ENCODE data around the gene ZNF341. TPM values are rescaled to one million over a fixed set of nuclear protein-coding genes. Genes with fewer than 3 reads are reported as not detected.

ZNF341 gene
- total RNA-seq, 1 experiment from 2014 or later: 7.7 TPM

DNA sequence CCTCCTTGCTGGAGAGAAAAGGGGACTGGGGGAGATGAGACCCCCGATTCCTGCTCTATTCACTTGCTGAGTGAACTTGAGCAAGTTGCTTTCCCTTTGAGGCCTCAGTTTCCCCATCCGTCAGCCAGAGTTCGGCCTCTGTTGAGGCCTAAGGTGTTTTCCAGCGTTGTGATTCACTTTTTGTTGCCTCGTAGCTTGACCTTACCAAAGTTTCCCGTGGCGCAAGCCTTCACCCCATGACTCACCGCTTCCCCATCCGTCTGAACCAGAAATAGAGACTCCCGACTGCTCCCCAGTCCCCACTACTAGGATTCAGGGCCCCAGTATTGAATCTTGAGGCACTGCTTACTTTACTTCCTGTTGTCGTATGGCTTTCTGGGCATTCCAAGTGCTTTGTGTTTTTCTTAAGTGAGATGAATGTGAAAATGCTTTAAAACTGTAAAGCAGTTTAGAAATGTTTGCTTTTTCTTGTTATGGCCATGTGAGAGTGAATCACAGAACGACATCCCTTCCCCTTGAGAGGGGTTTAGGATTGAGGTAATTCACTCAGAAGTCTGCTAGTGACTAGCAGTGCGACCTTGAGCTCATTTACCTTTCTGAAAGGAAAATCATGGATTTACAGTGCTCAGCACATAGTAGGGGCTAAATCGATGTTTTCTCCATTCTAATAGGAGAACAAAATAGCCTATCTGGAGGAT is 80.5 kb downstream of the ZNF341 start:
- H3K27me3 ChIP-seq (ENCODE audit: control insufficient read depth, insufficient read depth, low read length): no peaks in the 10 kb centered on the region
- H3K4me1 ChIP-seq (ENCODE audit: control insufficient read depth, insufficient read depth, low read length): peaks cover 4% of the 10 kb centered on the region
- peak; percentile 33 for DNase-seq (ENCODE audit: low read depth, low spot score)
- in situ Hi-C loops (cut with HindIII; ENCODE audit: low pct_unique_long_range_greater_than_20kb, low sequenced_read_pairs): no loop called here
- H3K4me3 ChIP-seq (ENCODE audit: low read depth in 2 of 2, low read length in 2 of 2): peak overlapping the region; percentile 61 to 96
- intact Hi-C loops (cut with micrococcal nuclease; ENCODE audit: unreplicated experiment): no loop called here
- no peak for ATAC-seq
- H3K27ac ChIP-seq (ENCODE audit: low read length): peak overlapping the region; percentile 90
- ChIA-PET CTCF (interaction anchor here (0.6 kb wide), 2 partner anchors 19 to 20 kb away, joined by 6 to 7 read pairs; no protein-coding TSS in a partner anchor), POLR2A (no interaction called here)
- TSS peak; percentile 75 for BruUV-seq (replicated peaks)
- H3K36me3 ChIP-seq (ENCODE audit: control insufficient read depth, insufficient read depth, low read length): no peaks in the 10 kb centered on the region
- no peaks in the 10 kb centered on the region for H3K9me3 ChIP-seq (ENCODE audit: control insufficient read depth, insufficient read depth, low read depth, low read length)
- TF ChIP-seq POLR2AphosphoS5 (IDR thresholded peaks at IDR 0.05; ENCODE audit: low read depth, low read length): no peak
- TF ChIP-seq, protein P1, sequence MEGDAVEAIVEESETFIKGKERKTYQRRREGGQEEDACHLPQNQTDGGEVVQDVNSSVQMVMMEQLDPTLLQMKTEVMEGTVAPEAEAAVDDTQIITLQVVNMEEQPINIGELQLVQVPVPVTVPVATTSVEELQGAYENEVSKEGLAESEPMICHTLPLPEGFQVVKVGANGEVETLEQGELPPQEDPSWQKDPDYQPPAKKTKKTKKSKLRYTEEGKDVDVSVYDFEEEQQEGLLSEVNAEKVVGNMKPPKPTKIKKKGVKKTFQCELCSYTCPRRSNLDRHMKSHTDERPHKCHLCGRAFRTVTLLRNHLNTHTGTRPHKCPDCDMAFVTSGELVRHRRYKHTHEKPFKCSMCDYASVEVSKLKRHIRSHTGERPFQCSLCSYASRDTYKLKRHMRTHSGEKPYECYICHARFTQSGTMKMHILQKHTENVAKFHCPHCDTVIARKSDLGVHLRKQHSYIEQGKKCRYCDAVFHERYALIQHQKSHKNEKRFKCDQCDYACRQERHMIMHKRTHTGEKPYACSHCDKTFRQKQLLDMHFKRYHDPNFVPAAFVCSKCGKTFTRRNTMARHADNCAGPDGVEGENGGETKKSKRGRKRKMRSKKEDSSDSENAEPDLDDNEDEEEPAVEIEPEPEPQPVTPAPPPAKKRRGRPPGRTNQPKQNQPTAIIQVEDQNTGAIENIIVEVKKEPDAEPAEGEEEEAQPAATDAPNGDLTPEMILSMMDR (IDR thresholded peaks at IDR 0.05): no peak
- no peak for TF ChIP-seq TCF7L2 (IDR thresholded peaks at IDR 0.05; ENCODE audit: low read depth, low read length)
- TF ChIP-seq, protein P2, sequence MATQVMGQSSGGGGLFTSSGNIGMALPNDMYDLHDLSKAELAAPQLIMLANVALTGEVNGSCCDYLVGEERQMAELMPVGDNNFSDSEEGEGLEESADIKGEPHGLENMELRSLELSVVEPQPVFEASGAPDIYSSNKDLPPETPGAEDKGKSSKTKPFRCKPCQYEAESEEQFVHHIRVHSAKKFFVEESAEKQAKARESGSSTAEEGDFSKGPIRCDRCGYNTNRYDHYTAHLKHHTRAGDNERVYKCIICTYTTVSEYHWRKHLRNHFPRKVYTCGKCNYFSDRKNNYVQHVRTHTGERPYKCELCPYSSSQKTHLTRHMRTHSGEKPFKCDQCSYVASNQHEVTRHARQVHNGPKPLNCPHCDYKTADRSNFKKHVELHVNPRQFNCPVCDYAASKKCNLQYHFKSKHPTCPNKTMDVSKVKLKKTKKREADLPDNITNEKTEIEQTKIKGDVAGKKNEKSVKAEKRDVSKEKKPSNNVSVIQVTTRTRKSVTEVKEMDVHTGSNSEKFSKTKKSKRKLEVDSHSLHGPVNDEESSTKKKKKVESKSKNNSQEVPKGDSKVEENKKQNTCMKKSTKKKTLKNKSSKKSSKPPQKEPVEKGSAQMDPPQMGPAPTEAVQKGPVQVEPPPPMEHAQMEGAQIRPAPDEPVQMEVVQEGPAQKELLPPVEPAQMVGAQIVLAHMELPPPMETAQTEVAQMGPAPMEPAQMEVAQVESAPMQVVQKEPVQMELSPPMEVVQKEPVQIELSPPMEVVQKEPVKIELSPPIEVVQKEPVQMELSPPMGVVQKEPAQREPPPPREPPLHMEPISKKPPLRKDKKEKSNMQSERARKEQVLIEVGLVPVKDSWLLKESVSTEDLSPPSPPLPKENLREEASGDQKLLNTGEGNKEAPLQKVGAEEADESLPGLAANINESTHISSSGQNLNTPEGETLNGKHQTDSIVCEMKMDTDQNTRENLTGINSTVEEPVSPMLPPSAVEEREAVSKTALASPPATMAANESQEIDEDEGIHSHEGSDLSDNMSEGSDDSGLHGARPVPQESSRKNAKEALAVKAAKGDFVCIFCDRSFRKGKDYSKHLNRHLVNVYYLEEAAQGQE (IDR thresholded peaks at IDR 0.05; ENCODE audit: insufficient read depth in 1 of 2, low read depth in 2 of 2, low read length in 1 of 2): no peak
- TF ChIP-seq SIN3A (IDR thresholded peaks at IDR 0.05; ENCODE audit: borderline replicate concordance, insufficient read depth, low read depth, low read length): no peak

DNA sequence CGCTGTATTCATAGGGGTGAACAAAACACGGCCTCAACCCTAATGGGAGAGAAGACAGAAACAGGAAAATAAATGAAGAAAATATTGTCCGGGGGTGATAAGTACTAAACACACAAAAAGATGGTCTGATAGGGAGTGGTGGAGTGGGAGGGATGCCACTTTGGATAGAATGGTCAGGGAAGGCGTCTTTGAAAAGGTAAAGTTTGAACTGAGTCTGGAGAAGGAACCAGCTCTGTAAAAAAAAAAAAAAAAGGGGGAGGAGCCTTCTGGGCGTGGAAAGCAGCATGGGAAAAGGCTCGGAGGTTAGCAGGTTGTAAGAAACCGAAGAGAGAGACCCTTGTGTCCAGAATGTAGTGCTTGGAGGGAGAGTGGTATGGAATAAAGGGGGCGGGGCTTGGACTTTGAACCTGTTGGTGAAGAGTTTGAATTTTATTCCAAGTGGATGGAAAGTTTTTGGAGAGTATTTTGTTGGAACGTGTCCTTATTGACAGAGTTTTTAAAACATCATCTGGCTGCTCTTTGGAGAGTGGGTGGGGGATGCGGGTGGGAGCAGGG is 81.2 kb downstream of the ZNF341 start:
- TF ChIP-seq, protein P1 (IDR thresholded peaks at IDR 0.05): no peak
- TF ChIP-seq, protein P2 (IDR thresholded peaks at IDR 0.05; ENCODE audit: insufficient read depth in 1 of 2, low read depth in 2 of 2, low read length in 1 of 2): no peak
- TF ChIP-seq TCF7L2 (IDR thresholded peaks at IDR 0.05; ENCODE audit: low read depth, low read length) (no peak), POLR2AphosphoS5 (IDR thresholded peaks at IDR 0.05; ENCODE audit: low read depth, low read length) (no peak), SIN3A (IDR thresholded peaks at IDR 0.05; ENCODE audit: borderline replicate concordance, insufficient read depth, low read depth, low read length) (no peak)
- intact Hi-C loops (cut with micrococcal nuclease; ENCODE audit: unreplicated experiment): no loop called here
- Histone ChIP-seq H3K36me3 (ENCODE audit: control insufficient read depth, insufficient read depth, low read length) (no peaks in the 10 kb centered on the region), H3K4me1 (ENCODE audit: control insufficient read depth, insufficient read depth, low read length) (peaks cover 4% of the 10 kb centered on the region), H3K4me3 (ENCODE audit: low read depth in 2 of 2, low read length in 2 of 2) (peak overlapping the region; percentile 61 to 96), H3K27me3 (ENCODE audit: control insufficient read depth, insufficient read depth, low read length) (no peaks in the 10 kb centered on the region), H3K9me3 (ENCODE audit: control insufficient read depth, insufficient read depth, low read depth, low read length) (no peaks in the 10 kb centered on the region), H3K27ac (ENCODE audit: low read length) (peak overlapping the region; percentile 90)
- ChIA-PET CTCF (interaction anchor here (0.6 kb wide), 2 partner anchors 19 to 20 kb away, joined by 6 to 7 read pairs; no protein-coding TSS in a partner anchor), POLR2A (no interaction called here)
- in situ Hi-C loops (cut with HindIII; ENCODE audit: low pct_unique_long_range_greater_than_20kb, low sequenced_read_pairs): no loop called here
- DNase-seq (ENCODE audit: low read depth, low spot score): no peak
- ATAC-seq: no peak
- BruUV-seq (replicated peaks): no TSS peak
